ENCODE data around the gene HSPA5. TPM values are rescaled to one million over a fixed set of nuclear protein-coding genes. Genes with fewer than 3 reads are reported as not detected.

HSPA5 gene

DNA sequence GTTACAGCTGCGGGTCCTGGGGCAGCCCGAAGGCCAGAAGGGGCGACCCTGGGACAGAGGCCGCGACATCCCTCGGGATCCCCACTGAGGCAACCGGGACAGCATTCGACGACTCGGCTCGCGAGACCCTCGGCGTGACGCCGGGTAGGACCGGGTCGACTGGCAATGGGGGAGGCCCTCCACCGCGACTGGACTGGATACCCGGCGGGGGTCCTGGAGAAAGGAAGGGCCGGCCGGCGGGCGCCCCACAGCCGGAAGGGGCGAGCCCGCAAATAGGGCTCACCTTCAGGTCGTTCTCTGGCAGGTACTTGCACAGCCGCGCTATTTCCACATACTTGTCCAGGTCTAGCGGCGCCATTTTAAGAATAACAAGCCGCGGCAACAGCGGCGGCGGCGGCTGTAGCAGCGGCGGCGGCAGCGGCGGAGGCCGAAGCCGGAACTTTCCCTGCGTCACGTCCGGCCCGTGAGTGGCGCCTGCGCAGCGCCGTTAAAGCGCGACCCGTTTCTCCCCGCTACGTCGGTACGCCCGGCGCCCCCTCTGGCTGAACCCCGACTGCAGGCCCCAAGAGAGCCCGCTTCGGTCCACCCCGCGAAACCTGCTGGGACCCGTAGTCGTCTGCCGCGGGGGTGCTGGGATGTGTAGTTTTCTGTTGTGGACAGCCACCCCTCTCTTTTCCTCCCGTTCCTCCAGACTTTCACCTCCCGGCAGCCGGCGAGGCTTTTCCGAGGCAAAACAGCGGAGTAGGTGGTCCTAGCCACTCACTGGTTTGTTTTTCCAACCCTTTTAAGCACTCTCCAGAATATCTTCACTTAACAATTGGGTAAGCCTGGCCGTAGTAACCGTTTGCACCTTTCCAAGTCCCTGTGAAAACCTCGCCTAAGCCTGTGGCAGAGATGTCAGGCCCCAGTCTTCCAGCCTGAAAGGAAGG is 51.5 kb downstream of the HSPA5 start, which contains the start of gene PPP6C:
TSS of gene PPP6C (minus strand) at position 443 of the 929 bp plus-strand sequence. CDS start at position 358, 85 bp downstream.
- peak within 1 kb of the TSS; percentile 67 for H2AFZ ChIP-seq (ENCODE audit: low read depth, low read length)
- H3K23ac ChIP-seq (ENCODE audit: low read length in 2 of 2), result peak within 1 kb of the TSS; percentile 20 to 96
- peak; percentile 96 for DNase-seq
- no peak within 1 kb of the TSS for H2BK15ac ChIP-seq (ENCODE audit: low read depth, poor library complexity, severe bottlenecking)
- H3K18ac ChIP-seq (ENCODE audit: low read depth in 1 of 2, low read length in 2 of 2), result peak within 1 kb of the TSS; percentile 16 to 82
- no peaks in the 10 kb centered on the region for H3K27me3 ChIP-seq (ENCODE audit: control insufficient read depth in 1 of 2, insufficient read depth in 1 of 2, low read length in 2 of 2)
- peak within 1 kb of the TSS; percentile 79 to 99 for H3K4me3 ChIP-seq (ENCODE audit: insufficient read depth in 1 of 2, low read depth in 1 of 2, low read length in 2 of 2)
- peak within 1 kb of the TSS; percentile 75 to 76 for H3K4ac ChIP-seq (ENCODE audit: low read depth in 1 of 2, low read length in 2 of 2)
- under 1% methylated on average over 65 of the region's 82 CpGs for WGBS
- H3K79me1 ChIP-seq (replicated peaks; ENCODE audit: low read length, poor library complexity, severe bottlenecking), result no peaks in the 10 kb centered on the region
- peak within 1 kb of the TSS; percentile 11 for H2BK120ac ChIP-seq (ENCODE audit: low read depth, low read length)
- peak within 1 kb of the TSS in 1 of 2 experiments; percentile 64 for H3K14ac ChIP-seq (ENCODE audit: low read length in 2 of 2)
- H3K4me2 ChIP-seq (ENCODE audit: low read length, poor library complexity, severe bottlenecking), result peak within 1 kb of the TSS; percentile 89
- no peak within 1 kb of the TSS for H2BK12ac ChIP-seq (ENCODE audit: low read length in 2 of 2)
- H4K91ac ChIP-seq (ENCODE audit: low read length), result peak within 1 kb of the TSS; percentile 61
- peak within 1 kb of the TSS; percentile 91 for H3K9ac ChIP-seq (ENCODE audit: low read length)
- no peaks in the 10 kb centered on the region for H3K9me3 ChIP-seq (ENCODE audit: control insufficient read depth, low read length)
- H3K4me1 ChIP-seq (ENCODE audit: control insufficient read depth, insufficient read depth, low read depth, low read length), result peaks cover 15% of the 10 kb centered on the region
- peak within 1 kb of the TSS; percentile 74 for H2AK5ac ChIP-seq (ENCODE audit: low read length, severe bottlenecking)
- H3K36me3 ChIP-seq (ENCODE audit: control insufficient read depth in 1 of 2, insufficient read depth in 2 of 2, low read depth in 1 of 2, low read length in 2 of 2), result no peaks in the 10 kb centered on the region
- peak within 1 kb of the TSS; percentile 67 for H3K27ac ChIP-seq (ENCODE audit: low read length, poor library complexity, severe bottlenecking)
- H4K8ac ChIP-seq (ENCODE audit: low read length), result peak within 1 kb of the TSS; percentile 96
- peak within 1 kb of the TSS; percentile 53 for H2BK5ac ChIP-seq (ENCODE audit: low read depth, low read length, poor library complexity, severe bottlenecking)

DNA sequence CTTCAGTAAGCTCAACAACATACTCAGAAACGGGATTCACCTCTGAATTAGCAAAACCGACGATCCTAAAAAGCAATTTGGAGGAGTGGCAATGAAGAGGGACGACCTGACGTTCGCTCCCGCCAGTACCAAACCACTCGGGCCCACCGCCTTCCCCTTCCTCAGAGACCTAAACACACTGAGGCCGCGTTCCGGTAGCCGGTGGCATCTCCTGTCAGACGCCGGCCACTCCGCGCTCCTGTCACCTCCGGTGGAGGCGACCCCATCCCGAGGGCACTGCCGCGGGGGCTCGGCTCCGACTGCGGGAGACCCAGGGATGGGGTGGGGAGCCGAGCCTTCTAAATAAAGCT is 52.2 kb downstream of the HSPA5 start:
- under 1% methylated on average over 26 of the region's 26 CpGs for WGBS
- Histone ChIP-seq H3K4me2 (ENCODE audit: low read length, poor library complexity, severe bottlenecking) (peak overlapping the region; percentile 89), H4K91ac (ENCODE audit: low read length) (no peak overlapping the region), H3K9ac (ENCODE audit: low read length) (peak overlapping the region; percentile 91), H3K18ac (ENCODE audit: low read depth in 1 of 2, low read length in 2 of 2) (peak overlapping the region; percentile 8 to 82), H3K9me3 (ENCODE audit: control insufficient read depth, low read length) (no peaks in the 10 kb centered on the region), H2BK15ac (ENCODE audit: low read depth, poor library complexity, severe bottlenecking) (no peak overlapping the region), H2BK120ac (ENCODE audit: low read depth, low read length) (no peak overlapping the region), H3K23ac (ENCODE audit: low read length in 2 of 2) (peak overlapping the region; percentile 20 to 86), H3K79me1 (replicated peaks; ENCODE audit: low read length, poor library complexity, severe bottlenecking) (no peaks in the 10 kb centered on the region), H3K4me3 (ENCODE audit: insufficient read depth in 1 of 2, low read depth in 1 of 2, low read length in 2 of 2) (peak overlapping the region; percentile 79 to 99), H4K8ac (ENCODE audit: low read length) (peak overlapping the region; percentile 96), H3K14ac (ENCODE audit: low read length in 2 of 2) (peak overlapping the region in 1 of 2 experiments; percentile 64), H3K27ac (ENCODE audit: low read length, poor library complexity, severe bottlenecking) (no peak overlapping the region), H2BK12ac (ENCODE audit: low read length in 2 of 2) (no peak overlapping the region), H2BK5ac (ENCODE audit: low read depth, low read length, poor library complexity, severe bottlenecking) (no peak overlapping the region), H3K27me3 (ENCODE audit: control insufficient read depth in 1 of 2, insufficient read depth in 1 of 2, low read length in 2 of 2) (no peaks in the 10 kb centered on the region), H2AFZ (ENCODE audit: low read depth, low read length) (no peak overlapping the region), H2AK5ac (ENCODE audit: low read length, severe bottlenecking) (peak overlapping the region; percentile 42), H3K4ac (ENCODE audit: low read depth in 1 of 2, low read length in 2 of 2) (peak overlapping the region in 1 of 2 experiments; percentile 75), H3K36me3 (ENCODE audit: control insufficient read depth in 1 of 2, insufficient read depth in 2 of 2, low read depth in 1 of 2, low read length in 2 of 2) (no peaks in the 10 kb centered on the region), H3K4me1 (ENCODE audit: control insufficient read depth, insufficient read depth, low read depth, low read length) (peaks cover 15% of the 10 kb centered on the region)
- peak; percentile 48 for DNase-seq

Small RNA genes within 50 kb of the gene (small RNA-seq; reads per million reads assigned to genes)
- not detected for gene AL354710.1 (ENCODE audit: low read depth)
